K562 (cell line): ENCODE results near the gene EEPD1. TPM values are rescaled to one million over a fixed set of nuclear protein-coding genes. Genes with fewer than 3 reads are reported as not detected.

Experiments used
- ATF7 ChIP-seq: fragments of 450-650 bp; IDR thresholded peaks from 2 replicates; pipeline ENCODE4 v1.7.1; 2014; ENCODE audit warnings: mild to moderate bottlenecking, moderate library complexity
- BCLAF1 ChIP-seq, 2 experiments: fragments of 450-650 bp in 1 of 2; IDR thresholded peaks; 2 replicates each; pipeline ENCODE4 v1.6.1; 2011 to 2017; ENCODE audit warnings: low read depth in 2 of 2, antibody characterized with exemption in 1 of 2, borderline replicate concordance in 1 of 2, low read length in 1 of 2, mild to moderate bottlenecking in 1 of 2, mixed read lengths in 1 of 2; ENCODE audit not compliant: control insufficient read depth in 1 of 2
- CC2D1A ChIP-seq: fragments of 450-650 bp; IDR thresholded peaks from 2 replicates; pipeline ENCODE4 v1.6.1; 2017; ENCODE audit warnings: mild to moderate bottlenecking
- HDAC1 ChIP-seq, 2 experiments: fragments of 450-650 bp; IDR thresholded peaks; 2 replicates each; pipeline ENCODE4 v1.6.1; 2016 to 2017; ENCODE audit warnings: inconsistent platforms in 1 of 2, mild to moderate bottlenecking in 1 of 2, moderate library complexity in 1 of 2
- IRF1 ChIP-seq: sonication (generic); formaldehyde crosslinking; IDR thresholded peaks from 2 replicates; pipeline ENCODE4 v1.8.0; 2022; ENCODE audit warnings: missing genetic modification reagents, mild to moderate bottlenecking, borderline replicate concordance
- MAFK ChIP-seq: IDR thresholded peaks from 2 replicates; pipeline ENCODE4 v1.6.1; 2011; ENCODE audit warnings: low read length, improper control_type of control experiment
- MCM7 ChIP-seq, 2 experiments: fragments of 450-650 bp; IDR thresholded peaks; 2 replicates each; pipeline ENCODE4 v1.6.1; 2016 to 2018
- MYC ChIP-seq, 2 experiments: fragments of 250-450 bp in 1 of 2; sonication (Bioruptor Pico) in 1 of 2; IDR thresholded peaks; 2 replicates each; pipeline versions ENCODE4 v1.5.1 to v1.6.1; 2012 to 2021; ENCODE audit warnings: low read depth in 2 of 2, borderline replicate concordance in 1 of 2, improper control_type of control experiment in 1 of 2, low read length in 1 of 2, mild to moderate bottlenecking in 1 of 2, moderate library complexity in 1 of 2
- NFE2L1 ChIP-seq: fragments of 450-650 bp; IDR thresholded peaks from 2 replicates; pipeline ENCODE4 v1.6.1; 2016; ENCODE audit warnings: missing genetic modification characterization, low read depth, mild to moderate bottlenecking, missing compliant biosample characterization, moderate library complexity, borderline replicate concordance
- PHF8 ChIP-seq: fragments of 200-600 bp; sonication (generic); IDR thresholded peaks from 2 replicates; pipeline ENCODE4 v1.6.1; 2012; ENCODE audit warnings: mixed run types, mild to moderate bottlenecking, inconsistent platforms, low read length, moderate library complexity, borderline replicate concordance
- RCOR1 ChIP-seq, 2 experiments: IDR thresholded peaks; 2 replicates each; pipeline ENCODE4 v1.6.1; 2012; ENCODE audit warnings: low read depth in 2 of 2, low read length in 2 of 2, borderline replicate concordance in 1 of 2, improper control_type of control experiment in 1 of 2
- RFX5 ChIP-seq: IDR thresholded peaks from 2 replicates; pipeline ENCODE4 v1.6.1; 2011; ENCODE audit warnings: low read depth, mild to moderate bottlenecking, improper control_type of control experiment, low read length
- SAFB2 ChIP-seq: fragments of 200-400 bp; formaldehyde crosslinking; IDR thresholded peaks from 2 replicates; pipeline ENCODE4 v1.6.1; 2018; ENCODE audit warnings: borderline replicate concordance, low read length, low read depth, moderate library complexity; ENCODE audit not compliant: severe bottlenecking
- TAF9B ChIP-seq: fragments of 450-650 bp; IDR thresholded peaks from 2 replicates; pipeline ENCODE4 v1.6.1; 2018; ENCODE audit warnings: mild to moderate bottlenecking; ENCODE audit not compliant: partially characterized antibody
- ZBTB12 ChIP-seq: fragments of 250-450 bp; sonication (Bioruptor Pico); IDR thresholded peaks from 2 replicates; pipeline ENCODE4 v1.4.0; 2020
- ZBTB49 ChIP-seq: sonication (generic); formaldehyde crosslinking; IDR thresholded peaks from 2 replicates; pipeline ENCODE4 v1.8.0; 2022; ENCODE audit warnings: missing genetic modification reagents, mild to moderate bottlenecking, borderline replicate concordance
- ZEB2 ChIP-seq: fragments of 450-650 bp; IDR thresholded peaks from 2 replicates; pipeline ENCODE4 v1.6.1; 2016
- ZNF311 ChIP-seq: fragments of 250-450 bp; sonication (Bioruptor Pico); IDR thresholded peaks from 2 replicates; pipeline ENCODE4 v1.4.0; 2020; ENCODE audit warnings: mild to moderate bottlenecking, moderate library complexity
- ZNF695 ChIP-seq: fragments of 450-650 bp; formaldehyde crosslinking; IDR thresholded peaks from 2 replicates; pipeline ENCODE4 v1.4.0; 2020; ENCODE audit warnings: mild to moderate bottlenecking, moderate library complexity
- ZNF766 ChIP-seq: fragments of 200-800 bp; sonication (Bioruptor generic); conservative IDR thresholded peaks from 2 replicates; pipeline ENCODE4 v1.6.1; 2016; ENCODE audit warnings: missing genetic modification characterization, missing compliant biosample characterization
- polyA plus RNA-seq, 8 experiments: library from polyadenylated mRNA; depleted of rRNA in 4 of 8; stranded (reverse) in 5 of 8; unstranded in 3 of 8; fragments of >200 nt; fragmentation: Nextera tagmentation in 2 of 8; fragmentation: Illumina TruSeq in 1 of 8; extraction: Ambion mirVana in 2 of 8; extraction: Trizol in 1 of 8; gene quantifications; 2 replicates each; pipeline versions ENCODE4 v1.2.1 to v1.2.3, GENCODE V29; 2011 to 2014; ENCODE audit warnings: inconsistent platforms in 1 of 8, missing spikeins in 1 of 8
- total RNA-seq, 7 experiments: library from RNA; depleted of rRNA in 6 of 7; stranded (reverse); fragments of >200 nt in 6 of 7; fragmentation: Illumina TruSeq in 2 of 7; extraction: Trizol in 2 of 7; gene quantifications; 2 replicates each; pipeline versions ENCODE4 v1.2.1 to v1.2.3, GENCODE V29; 2011 to 2021; ENCODE audit warnings: low replicate concordance in 1 of 7

EEPD1 gene
- total and polyA plus RNA-seq, 9 of the 15 experiments (the other 6 are each of a cell fraction or from before 2014, with no cell fraction given) = 0.01 to 1.5 (median 0.74) TPM; not detected in 1

GRCh38 chr7:36207451-36208291, 54.6 kb downstream of the EEPD1 start (continued):
- TF ChIP-seq BCLAF1 (IDR thresholded peaks at IDR 0.05; ENCODE audit: borderline replicate concordance in 1 of 2, control insufficient read depth in 1 of 2, low read depth in 2 of 2, low read length in 1 of 2) = no peak
- no peak for TF ChIP-seq RCOR1 (IDR thresholded peaks at IDR 0.05; ENCODE audit: borderline replicate concordance in 1 of 2, low read depth in 2 of 2, low read length in 2 of 2)
- no peak for TF ChIP-seq TAF9B
- no peak for TF ChIP-seq ATF7
- no peak for TF ChIP-seq ZNF695
- TF ChIP-seq MCM7 (IDR thresholded peaks at IDR 0.05) = no peak
- no peak for TF ChIP-seq ZBTB49 (CRISPR knock-in tag)
- TF ChIP-seq MYC (IDR thresholded peaks at IDR 0.05; ENCODE audit: low read depth, low read length) = no peak
- TF ChIP-seq MYC (CRISPR knock-in tag; IDR thresholded peaks at IDR 0.05; ENCODE audit: borderline replicate concordance, low read depth) = no peak
- peak; percentile 60 for TF ChIP-seq MAFK
- no peak for TF ChIP-seq PHF8
- no peak for TF ChIP-seq CC2D1A
- TF ChIP-seq ZBTB12 (CRISPR knock-in tag) = no peak
- peak; percentile 78 for TF ChIP-seq NFE2L1 (tag)
- TF ChIP-seq IRF1 (CRISPR knock-in tag) = no peak
- no peak for TF ChIP-seq ZEB2
- TF ChIP-seq SAFB2 = no peak
- TF ChIP-seq HDAC1 (IDR thresholded peaks at IDR 0.05) = no peak
- no peak for TF ChIP-seq ZNF311 (CRISPR knock-in tag)
- no peak for TF ChIP-seq ZNF766 (CRISPR knock-in tag)
- TF ChIP-seq RFX5 = no peak
